Measurements from ENCODE around the gene CHCHD3.

CHCHD3 gene

GRCh38 chr7:132861424-132861823, 220.5 kb downstream of the CHCHD3 start:
- H3K4me1 ChIP-seq (ENCODE audit: control insufficient read depth, insufficient read depth, low read length), result no peaks in the 10 kb centered on the region
- no peak overlapping the region for H3K4me3 ChIP-seq (ENCODE audit: low read length)
- H3K9ac ChIP-seq (ENCODE audit: low read length), result no peak overlapping the region
- H3K9me3 ChIP-seq (ENCODE audit: control insufficient read depth, low read length), result no peaks in the 10 kb centered on the region
- H3K36me3 ChIP-seq (ENCODE audit: control insufficient read depth, insufficient read depth, low read length), result no peaks in the 10 kb centered on the region
- H3K27me3 ChIP-seq (ENCODE audit: control insufficient read depth, insufficient read depth, low read length), result no peaks in the 10 kb centered on the region

- Histone ChIP-seq H3K9me3 (ENCODE audit: control insufficient read depth, low read length) (no peaks in the 10 kb centered on the region), H3K9ac (ENCODE audit: low read length) (no peak overlapping the region), H3K4me1 (ENCODE audit: control insufficient read depth, insufficient read depth, low read length) (no peaks in the 10 kb centered on the region), H3K4me3 (ENCODE audit: low read length) (no peak overlapping the region), H3K36me3 (ENCODE audit: control insufficient read depth, insufficient read depth, low read length) (no peaks in the 10 kb centered on the region), H3K27me3 (ENCODE audit: control insufficient read depth, insufficient read depth, low read length) (no peaks in the 10 kb centered on the region)
Measured at GRCh38 chr7:132859199-132859598, 222.7 kb downstream of the CHCHD3 start.

GRCh38 chr7:132858760-132859159, 223.1 kb downstream of the CHCHD3 start:
- Histone ChIP-seq H3K4me3 (ENCODE audit: low read length) (no peak overlapping the region), H3K4me1 (ENCODE audit: control insufficient read depth, insufficient read depth, low read length) (no peaks in the 10 kb centered on the region), H3K27me3 (ENCODE audit: control insufficient read depth, insufficient read depth, low read length) (no peaks in the 10 kb centered on the region), H3K9me3 (ENCODE audit: control insufficient read depth, low read length) (no peaks in the 10 kb centered on the region), H3K36me3 (ENCODE audit: control insufficient read depth, insufficient read depth, low read length) (no peaks in the 10 kb centered on the region), H3K9ac (ENCODE audit: low read length) (no peak overlapping the region)

GRCh38 chr7:132858251-132858650, 223.6 kb downstream of the CHCHD3 start:
- H3K9ac ChIP-seq (ENCODE audit: low read length), result no peak overlapping the region
- H3K4me1 ChIP-seq (ENCODE audit: control insufficient read depth, insufficient read depth, low read length), result no peaks in the 10 kb centered on the region
- H3K9me3 ChIP-seq (ENCODE audit: control insufficient read depth, low read length), result no peaks in the 10 kb centered on the region
- H3K4me3 ChIP-seq (ENCODE audit: low read length), result no peak overlapping the region
- no peaks in the 10 kb centered on the region for H3K27me3 ChIP-seq (ENCODE audit: control insufficient read depth, insufficient read depth, low read length)
- H3K36me3 ChIP-seq (ENCODE audit: control insufficient read depth, insufficient read depth, low read length), result no peaks in the 10 kb centered on the region

GRCh38 chr7:132857703-132858102, 224.2 kb downstream of the CHCHD3 start:
- H3K27me3 ChIP-seq (ENCODE audit: control insufficient read depth, insufficient read depth, low read length), result no peaks in the 10 kb centered on the region
- H3K4me3 ChIP-seq (ENCODE audit: low read length), result no peak overlapping the region
- H3K36me3 ChIP-seq (ENCODE audit: control insufficient read depth, insufficient read depth, low read length), result no peaks in the 10 kb centered on the region
- no peaks in the 10 kb centered on the region for H3K4me1 ChIP-seq (ENCODE audit: control insufficient read depth, insufficient read depth, low read length)
- no peaks in the 10 kb centered on the region for H3K9me3 ChIP-seq (ENCODE audit: control insufficient read depth, low read length)
- no peak overlapping the region for H3K9ac ChIP-seq (ENCODE audit: low read length)

GRCh38 chr7:132857031-132857430, 224.9 kb downstream of the CHCHD3 start:
- H3K4me3 ChIP-seq (ENCODE audit: low read length), result no peak overlapping the region
- H3K27me3 ChIP-seq (ENCODE audit: control insufficient read depth, insufficient read depth, low read length), result no peaks in the 10 kb centered on the region
- H3K9ac ChIP-seq (ENCODE audit: low read length), result no peak overlapping the region
- H3K9me3 ChIP-seq (ENCODE audit: control insufficient read depth, low read length), result no peaks in the 10 kb centered on the region
- no peaks in the 10 kb centered on the region for H3K36me3 ChIP-seq (ENCODE audit: control insufficient read depth, insufficient read depth, low read length)
- no peaks in the 10 kb centered on the region for H3K4me1 ChIP-seq (ENCODE audit: control insufficient read depth, insufficient read depth, low read length)

GRCh38 chr7:132856416-132856815, 225.5 kb downstream of the CHCHD3 start:
- H3K36me3 ChIP-seq (ENCODE audit: control insufficient read depth, insufficient read depth, low read length), result no peaks in the 10 kb centered on the region
- H3K9me3 ChIP-seq (ENCODE audit: control insufficient read depth, low read length), result no peaks in the 10 kb centered on the region
- H3K27me3 ChIP-seq (ENCODE audit: control insufficient read depth, insufficient read depth, low read length), result no peaks in the 10 kb centered on the region
- no peak overlapping the region for H3K9ac ChIP-seq (ENCODE audit: low read length)
- H3K4me3 ChIP-seq (ENCODE audit: low read length), result no peak overlapping the region
- H3K4me1 ChIP-seq (ENCODE audit: control insufficient read depth, insufficient read depth, low read length), result no peaks in the 10 kb centered on the region

- Histone ChIP-seq H3K4me3 (ENCODE audit: low read length) (no peak overlapping the region), H3K9ac (ENCODE audit: low read length) (no peak overlapping the region), H3K36me3 (ENCODE audit: control insufficient read depth, insufficient read depth, low read length) (no peaks in the 10 kb centered on the region), H3K4me1 (ENCODE audit: control insufficient read depth, insufficient read depth, low read length) (no peaks in the 10 kb centered on the region), H3K27me3 (ENCODE audit: control insufficient read depth, insufficient read depth, low read length) (no peaks in the 10 kb centered on the region), H3K9me3 (ENCODE audit: control insufficient read depth, low read length) (no peaks in the 10 kb centered on the region)
Measured at GRCh38 chr7:132855901-132856300, 226.0 kb downstream of the CHCHD3 start.

GRCh38 chr7:132854238-132854637, 227.7 kb downstream of the CHCHD3 start:
- Histone ChIP-seq H3K4me1 (ENCODE audit: control insufficient read depth, insufficient read depth, low read length) (no peaks in the 10 kb centered on the region), H3K4me3 (ENCODE audit: low read length) (no peak overlapping the region), H3K9me3 (ENCODE audit: control insufficient read depth, low read length) (no peaks in the 10 kb centered on the region), H3K36me3 (ENCODE audit: control insufficient read depth, insufficient read depth, low read length) (no peaks in the 10 kb centered on the region), H3K9ac (ENCODE audit: low read length) (no peak overlapping the region), H3K27me3 (ENCODE audit: control insufficient read depth, insufficient read depth, low read length) (no peaks in the 10 kb centered on the region)

GRCh38 chr7:132847376-132847775, 234.5 kb downstream of the CHCHD3 start:
- no peaks in the 10 kb centered on the region for H3K9me3 ChIP-seq (ENCODE audit: control insufficient read depth, low read length)
- no peaks in the 10 kb centered on the region for H3K36me3 ChIP-seq (ENCODE audit: control insufficient read depth, insufficient read depth, low read length)
- no peaks in the 10 kb centered on the region for H3K27me3 ChIP-seq (ENCODE audit: control insufficient read depth, insufficient read depth, low read length)
- H3K4me3 ChIP-seq (ENCODE audit: low read length), result no peak overlapping the region
- H3K4me1 ChIP-seq (ENCODE audit: control insufficient read depth, insufficient read depth, low read length), result no peaks in the 10 kb centered on the region
- no peak overlapping the region for H3K9ac ChIP-seq (ENCODE audit: low read length)

- H3K9me3 ChIP-seq (ENCODE audit: control insufficient read depth, low read length), result no peaks in the 10 kb centered on the region
- H3K9ac ChIP-seq (ENCODE audit: low read length), result no peak overlapping the region
- no peaks in the 10 kb centered on the region for H3K36me3 ChIP-seq (ENCODE audit: control insufficient read depth, insufficient read depth, low read length)
- no peaks in the 10 kb centered on the region for H3K27me3 ChIP-seq (ENCODE audit: control insufficient read depth, insufficient read depth, low read length)
- H3K4me3 ChIP-seq (ENCODE audit: low read length), result no peak overlapping the region
- no peaks in the 10 kb centered on the region for H3K4me1 ChIP-seq (ENCODE audit: control insufficient read depth, insufficient read depth, low read length)
Measured at GRCh38 chr7:132846086-132846485, 235.8 kb downstream of the CHCHD3 start.

GRCh38 chr7:132842478-132842877, 239.4 kb downstream of the CHCHD3 start:
- Histone ChIP-seq H3K4me1 (ENCODE audit: control insufficient read depth, insufficient read depth, low read length) (no peaks in the 10 kb centered on the region), H3K9ac (ENCODE audit: low read length) (no peak overlapping the region), H3K27me3 (ENCODE audit: control insufficient read depth, insufficient read depth, low read length) (no peaks in the 10 kb centered on the region), H3K4me3 (ENCODE audit: low read length) (no peak overlapping the region), H3K36me3 (ENCODE audit: control insufficient read depth, insufficient read depth, low read length) (no peaks in the 10 kb centered on the region), H3K9me3 (ENCODE audit: control insufficient read depth, low read length) (no peaks in the 10 kb centered on the region)

GRCh38 chr7:132840199-132840598, 241.7 kb downstream of the CHCHD3 start:
- H3K9ac ChIP-seq (ENCODE audit: low read length), result no peak overlapping the region

More at GRCh38 chr7:132840199-132840598, 241.7 kb downstream of the CHCHD3 start:
- H3K4me3 ChIP-seq (ENCODE audit: low read length), result no peak overlapping the region
- no peaks in the 10 kb centered on the region for H3K36me3 ChIP-seq (ENCODE audit: control insufficient read depth, insufficient read depth, low read length)
- no peaks in the 10 kb centered on the region for H3K4me1 ChIP-seq (ENCODE audit: control insufficient read depth, insufficient read depth, low read length)
- no peaks in the 10 kb centered on the region for H3K9me3 ChIP-seq (ENCODE audit: control insufficient read depth, low read length)
- no peaks in the 10 kb centered on the region for H3K27me3 ChIP-seq (ENCODE audit: control insufficient read depth, insufficient read depth, low read length)

Data from mucosa of stomach (tissue), 1 donor.